Glomerular visceral epithelial cell (primary cell): Measurements from ENCODE around the gene CERK.
"Not testable (repeated sequence)": the region's sequence is repeated elsewhere in the genome, so short reads cannot be mapped to it uniquely, and the experiment has no call there.

Experiments used
- DNase-seq: peaks from one replicate; pipeline ENCODE4 v3.0.0-alpha.2; 2016; ENCODE audit errors: extremely low spot score

The CERK gene

GRCh38 chr22:46648225-46648820, 89.7 kb downstream of the CERK start:
- DNase-seq = not testable (repeated sequence)

- no peak for DNase-seq
These were observed 91.4 kb downstream of the CERK start for GRCh38 chr22:46646531-46647215.

GRCh38 chr22:46642840-46643480, 95.1 kb downstream of the CERK start:
- not testable (repeated sequence) for DNase-seq

GRCh38 chr22:46641811-46642266, 96.2 kb downstream of the CERK start:
- no peak for DNase-seq

- DNase-seq = no peak
These were observed 97.6 kb downstream of the CERK start for GRCh38 chr22:46640293-46641055.

- DNase-seq = no peak
These were observed 98.2 kb downstream of the CERK start for GRCh38 chr22:46639843-46640242.

- DNase-seq = peak; percentile 10
These were observed 99.2 kb downstream of the CERK start for GRCh38 chr22:46638601-46639431.

GRCh38 chr22:46637711-46638600, 100.1 kb downstream of the CERK start:
- DNase-seq = no peak

GRCh38 chr22:46636221-46637002, 101.6 kb downstream of the CERK start:
- no peak for DNase-seq

- no peak for DNase-seq
These were observed 102.3 kb downstream of the CERK start for GRCh38 chr22:46635756-46636155.

GRCh38 chr22:46634973-46635685, 102.9 kb downstream of the CERK start:
- DNase-seq = not testable (repeated sequence)
